Uterus (tissue), 4 donors: ENCODE data around the gene TPO. TPM values are rescaled to one million over a fixed set of nuclear protein-coding genes. Genes with fewer than 3 reads are reported as not detected.

Source experiments
- DNase-seq, 2 donors: peaks; one replicate each; pipeline ENCODE4 v3.0.0-alpha.2; 2019 to 2020
- H3K27ac ChIP-seq, 2 donors: fragments of 200-600 bp; sonication (generic); 1 replicate in 1 of 2; 2 replicates in 1 of 2; pipeline ENCODE4 v1.5.1; 2016 to 2018
- H3K27me3 ChIP-seq, 2 donors: fragments of 200-600 bp; sonication (generic); one replicate each; pipeline ENCODE4 v1.5.1; 2018 to 2019; ENCODE audit warnings: control low read depth in 1 of 2
- H3K36me3 ChIP-seq, 2 donors: fragments of 200-600 bp; sonication (generic); one replicate each; pipeline ENCODE4 v1.5.1; 2019; ENCODE audit warnings: control low read depth in 1 of 2
- H3K4me1 ChIP-seq, 2 donors: fragments of 200-600 bp; sonication (generic); one replicate each; pipeline ENCODE4 v1.5.1; 2018 to 2019; ENCODE audit warnings: control low read depth in 1 of 2
- H3K4me3 ChIP-seq, 2 donors: fragments of 200-600 bp; sonication (generic); 1 replicate in 1 of 2; 2 replicates in 1 of 2; pipeline ENCODE4 v1.5.1; 2018 to 2019; ENCODE audit warnings: mild to moderate bottlenecking in 1 of 2
- H3K9me3 ChIP-seq, 2 donors: fragments of 200-600 bp; sonication (generic); one replicate each; pipeline ENCODE4 v1.5.1; 2019; ENCODE audit warnings: control low read depth in 1 of 2
- POLR2A ChIP-seq, 2 donors: fragments of 450-650 bp; IDR thresholded peaks; one replicate each; pipeline ENCODE4 v1.6.1; 2016; ENCODE audit warnings: antibody characterized with exemption in 2 of 2, mild to moderate bottlenecking in 1 of 2, moderate library complexity in 1 of 2
- intact Hi-C: fragments of 100-400 bp; cut with DNase I; formaldehyde crosslinking; loops from one replicate; pipeline ENCODE4 v1.15.1; 2023; ENCODE audit warnings: low total_unique reads
- total RNA-seq, 4 donors: library from RNA; depleted of rRNA in 3 of 4; stranded (reverse); fragments of >200 nt in 3 of 4; gene quantifications; one replicate each; pipeline versions ENCODE4 v1.1.0 to v1.2.4, GENCODE V29; 2014 to 2023
- TF ChIP-seq, protein P1 (sequence below), 4 experiments: fragments of 200-600 bp in 2 of 4; fragments of 450-650 bp in 2 of 4; sonication (generic) in 2 of 4; IDR thresholded peaks; one replicate each; pipeline ENCODE4 v1.5.1; 2016 to 2019; ENCODE audit warnings: antibody characterized with exemption in 4 of 4, mild to moderate bottlenecking in 2 of 4, moderate library complexity in 1 of 4
- donor health status: DM: yes; HTN: yes; CAD: no.

TPO gene
- total RNA-seq, 4 donors from 2014 or later, result 4.4 TPM; not detected in 3

DNA sequence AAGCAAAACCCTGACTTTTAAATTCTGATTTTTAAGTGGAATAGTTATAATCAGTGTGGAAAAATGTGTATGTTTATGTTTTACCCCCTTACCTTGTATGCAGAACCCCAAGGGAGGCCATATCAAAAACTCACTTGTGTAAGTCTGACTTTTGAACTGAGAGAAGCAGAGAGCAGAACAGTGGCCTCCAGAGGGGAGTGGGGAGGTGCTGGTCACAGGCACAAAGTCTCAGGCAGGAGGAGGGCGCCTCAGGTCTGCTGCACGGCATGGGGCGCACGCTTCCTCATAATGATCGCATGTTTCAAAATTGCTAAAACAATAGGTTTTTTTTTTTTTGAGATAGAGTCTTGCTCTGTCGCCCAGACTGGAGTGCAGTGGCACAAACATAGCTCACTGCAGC is 127.8 kb downstream of the TPO start:
- intact Hi-C loops, result no loop called here
- Histone ChIP-seq H3K4me3 (no peak overlapping the region), H3K27ac (no peak overlapping the region), H3K4me1 (no peaks in the 10 kb centered on the region), H3K36me3 (no peaks in the 10 kb centered on the region), H3K27me3 (no peaks in the 10 kb centered on the region), H3K9me3 (no peaks in the 10 kb centered on the region)
- no peak for DNase-seq
- no peak for TF ChIP-seq POLR2A (IDR thresholded peaks at IDR 0.05)
- TF ChIP-seq, protein P1, sequence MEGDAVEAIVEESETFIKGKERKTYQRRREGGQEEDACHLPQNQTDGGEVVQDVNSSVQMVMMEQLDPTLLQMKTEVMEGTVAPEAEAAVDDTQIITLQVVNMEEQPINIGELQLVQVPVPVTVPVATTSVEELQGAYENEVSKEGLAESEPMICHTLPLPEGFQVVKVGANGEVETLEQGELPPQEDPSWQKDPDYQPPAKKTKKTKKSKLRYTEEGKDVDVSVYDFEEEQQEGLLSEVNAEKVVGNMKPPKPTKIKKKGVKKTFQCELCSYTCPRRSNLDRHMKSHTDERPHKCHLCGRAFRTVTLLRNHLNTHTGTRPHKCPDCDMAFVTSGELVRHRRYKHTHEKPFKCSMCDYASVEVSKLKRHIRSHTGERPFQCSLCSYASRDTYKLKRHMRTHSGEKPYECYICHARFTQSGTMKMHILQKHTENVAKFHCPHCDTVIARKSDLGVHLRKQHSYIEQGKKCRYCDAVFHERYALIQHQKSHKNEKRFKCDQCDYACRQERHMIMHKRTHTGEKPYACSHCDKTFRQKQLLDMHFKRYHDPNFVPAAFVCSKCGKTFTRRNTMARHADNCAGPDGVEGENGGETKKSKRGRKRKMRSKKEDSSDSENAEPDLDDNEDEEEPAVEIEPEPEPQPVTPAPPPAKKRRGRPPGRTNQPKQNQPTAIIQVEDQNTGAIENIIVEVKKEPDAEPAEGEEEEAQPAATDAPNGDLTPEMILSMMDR (IDR thresholded peaks at IDR 0.05), result no peak

- H3K36me3 ChIP-seq, result no peaks in the 10 kb centered on the region
- H3K4me1 ChIP-seq, result no peaks in the 10 kb centered on the region
- no peak overlapping the region for H3K27ac ChIP-seq
- no peak for DNase-seq
- intact Hi-C loops, result no loop called here
- H3K27me3 ChIP-seq, result no peaks in the 10 kb centered on the region
- H3K9me3 ChIP-seq, result no peaks in the 10 kb centered on the region
- no peak overlapping the region for H3K4me3 ChIP-seq
- TF ChIP-seq, protein P1 (IDR thresholded peaks at IDR 0.05), result no peak
- TF ChIP-seq POLR2A (IDR thresholded peaks at IDR 0.05), result no peak
Observed at GRCh38 chr2:1541819-1542475, 128.7 kb downstream of the TPO start.

GRCh38 chr2:1542971-1543370 is 129.7 kb downstream of the TPO start:
- intact Hi-C loops, result no loop called here
- Histone ChIP-seq H3K27me3 (no peaks in the 10 kb centered on the region), H3K36me3 (no peaks in the 10 kb centered on the region), H3K4me1 (no peaks in the 10 kb centered on the region), H3K27ac (no peak overlapping the region), H3K4me3 (no peak overlapping the region), H3K9me3 (no peaks in the 10 kb centered on the region)
- no peak for DNase-seq
- no peak for TF ChIP-seq POLR2A (IDR thresholded peaks at IDR 0.05)
- TF ChIP-seq, protein P1 (IDR thresholded peaks at IDR 0.05), result no peak

- Histone ChIP-seq H3K36me3 (no peaks in the 10 kb centered on the region), H3K4me1 (no peaks in the 10 kb centered on the region), H3K9me3 (no peaks in the 10 kb centered on the region), H3K27me3 (no peaks in the 10 kb centered on the region), H3K4me3 (no peak overlapping the region), H3K27ac (no peak overlapping the region)
- intact Hi-C loops, result no loop called here
- no peak for DNase-seq
- TF ChIP-seq, protein P1 (IDR thresholded peaks at IDR 0.05), result no peak
- TF ChIP-seq POLR2A (IDR thresholded peaks at IDR 0.05), result no peak
Observed at GRCh38 chr2:1543776-1544477, 130.7 kb downstream of the TPO start.

GRCh38 chr2:1544478-1545069 is 131.3 kb downstream of the TPO start:
- no peak for DNase-seq
- H3K4me3 ChIP-seq, result no peak overlapping the region
- no peak for TF ChIP-seq POLR2A (IDR thresholded peaks at IDR 0.05)
- TF ChIP-seq, protein P1 (IDR thresholded peaks at IDR 0.05), result no peak
- H3K9me3 ChIP-seq, result no peaks in the 10 kb centered on the region
- H3K27ac ChIP-seq, result no peak overlapping the region
- H3K4me1 ChIP-seq, result no peaks in the 10 kb centered on the region
- no peaks in the 10 kb centered on the region for H3K27me3 ChIP-seq
- no peaks in the 10 kb centered on the region for H3K36me3 ChIP-seq
- intact Hi-C loops, result no loop called here
